ENCODE measurements around the gene SIL1.
"Not testable (repeated sequence)": the region's sequence is repeated elsewhere in the genome, so short reads cannot be mapped to it uniquely, and the experiment has no call there.

The SIL1 gene

GRCh38 chr5:139016186-139016585, 182.0 kb downstream of the SIL1 start:
- Histone ChIP-seq H3K27me3 (ENCODE audit: control insufficient read depth, low read length) (no peaks in the 10 kb centered on the region), H3K9me2 (replicated peaks; ENCODE audit: control insufficient read depth, low read length) (no peaks in the 10 kb centered on the region), H3K4me2 (ENCODE audit: low read length) (no peak overlapping the region), H3K4me1 (ENCODE audit: control insufficient read depth, low read length) (no peaks in the 10 kb centered on the region), H3K9me3 (ENCODE audit: control insufficient read depth, insufficient read depth, low read length) (no peaks in the 10 kb centered on the region), H3K36me3 (ENCODE audit: control insufficient read depth, low read length) (peaks cover 3% of the 10 kb centered on the region; the same call in 1 of the 2 replicates), H3K27ac (ENCODE audit: low read depth, low read length) (no peak overlapping the region), H3F3A (ENCODE audit: control insufficient read depth, insufficient read depth) (no peaks in the 10 kb centered on the region), H3K79me2 (ENCODE audit: control insufficient read depth, low read length) (no peaks in the 10 kb centered on the region), H3K4me3 (ENCODE audit: low read length) (no peak overlapping the region), H4K20me1 (ENCODE audit: control insufficient read depth, insufficient read depth, low read depth, low read length) (no peaks in the 10 kb centered on the region)
- TF ChIP-seq EZH2phosphoT487 (IDR thresholded peaks at IDR 0.05; ENCODE audit: borderline replicate concordance, low read length) (no peak), CTCF (IDR thresholded peaks at IDR 0.05; ENCODE audit: low read depth, low read length, poor library complexity, severe bottlenecking) (no peak)

GRCh38 chr5:139014726-139015125, 183.4 kb downstream of the SIL1 start:
- Histone ChIP-seq H3K4me1 (ENCODE audit: control insufficient read depth, low read length) (no peaks in the 10 kb centered on the region), H3K27ac (ENCODE audit: low read depth, low read length) (no peak overlapping the region), H3K79me2 (ENCODE audit: control insufficient read depth, low read length) (no peaks in the 10 kb centered on the region), H3F3A (ENCODE audit: control insufficient read depth, insufficient read depth) (no peaks in the 10 kb centered on the region), H3K4me3 (ENCODE audit: low read length) (no peak overlapping the region), H4K20me1 (ENCODE audit: control insufficient read depth, insufficient read depth, low read depth, low read length) (no peaks in the 10 kb centered on the region), H3K9me3 (ENCODE audit: control insufficient read depth, insufficient read depth, low read length) (no peaks in the 10 kb centered on the region), H3K9me2 (replicated peaks; ENCODE audit: control insufficient read depth, low read length) (no peaks in the 10 kb centered on the region), H3K4me2 (ENCODE audit: low read length) (no peak overlapping the region), H3K27me3 (ENCODE audit: control insufficient read depth, low read length) (no peaks in the 10 kb centered on the region), H3K36me3 (ENCODE audit: control insufficient read depth, low read length) (peaks cover 3% of the 10 kb centered on the region; the same call in 1 of the 2 replicates)
- TF ChIP-seq EZH2phosphoT487 (IDR thresholded peaks at IDR 0.05; ENCODE audit: borderline replicate concordance, low read length), result no peak
- TF ChIP-seq CTCF (IDR thresholded peaks at IDR 0.05; ENCODE audit: low read depth, low read length, poor library complexity, severe bottlenecking), result no peak

GRCh38 chr5:139012176-139012575, 186.0 kb downstream of the SIL1 start:
- H3K27ac ChIP-seq (ENCODE audit: low read depth, low read length), result no peak overlapping the region
- no peaks in the 10 kb centered on the region for H3K9me3 ChIP-seq (ENCODE audit: control insufficient read depth, insufficient read depth, low read length)
- no peaks in the 10 kb centered on the region for H3K27me3 ChIP-seq (ENCODE audit: control insufficient read depth, low read length)
- no peaks in the 10 kb centered on the region for H3F3A ChIP-seq (ENCODE audit: control insufficient read depth, insufficient read depth)
- no peak for TF ChIP-seq EZH2phosphoT487 (IDR thresholded peaks at IDR 0.05; ENCODE audit: borderline replicate concordance, low read length)
- TF ChIP-seq CTCF (IDR thresholded peaks at IDR 0.05; ENCODE audit: low read depth, low read length, poor library complexity, severe bottlenecking), result no peak
- H3K79me2 ChIP-seq (ENCODE audit: control insufficient read depth, low read length), result no peaks in the 10 kb centered on the region
- H4K20me1 ChIP-seq (ENCODE audit: control insufficient read depth, insufficient read depth, low read depth, low read length), result no peaks in the 10 kb centered on the region
- H3K36me3 ChIP-seq (ENCODE audit: control insufficient read depth, low read length), result no peaks in the 10 kb centered on the region
- no peaks in the 10 kb centered on the region for H3K9me2 ChIP-seq (replicated peaks; ENCODE audit: control insufficient read depth, low read length)
- no peaks in the 10 kb centered on the region for H3K4me1 ChIP-seq (ENCODE audit: control insufficient read depth, low read length)
- H3K4me2 ChIP-seq (ENCODE audit: low read length), result no peak overlapping the region
- no peak overlapping the region for H3K4me3 ChIP-seq (ENCODE audit: low read length)

GRCh38 chr5:139011156-139011555, 187.0 kb downstream of the SIL1 start:
- not testable (repeated sequence) for H3K9me2 ChIP-seq (replicated peaks; ENCODE audit: control insufficient read depth, low read length); H3K4me3 ChIP-seq (ENCODE audit: low read length); H3K4me2 ChIP-seq (ENCODE audit: low read length)

More at GRCh38 chr5:139011156-139011555, 187.0 kb downstream of the SIL1 start:
- H3K4me1 ChIP-seq (ENCODE audit: control insufficient read depth, low read length); H4K20me1 ChIP-seq (ENCODE audit: control insufficient read depth, insufficient read depth, low read depth, low read length); H3K27ac ChIP-seq (ENCODE audit: low read depth, low read length); H3K27me3 ChIP-seq (ENCODE audit: control insufficient read depth, low read length); H3K36me3 ChIP-seq (ENCODE audit: control insufficient read depth, low read length); H3F3A ChIP-seq (ENCODE audit: control insufficient read depth, insufficient read depth); H3K9me3 ChIP-seq (ENCODE audit: control insufficient read depth, insufficient read depth, low read length); H3K79me2 ChIP-seq (ENCODE audit: control insufficient read depth, low read length): not testable (repeated sequence)
